Neural cell (in vitro differentiated cells): ENCODE data around the gene NOX1.

ENCODE experiments used
- EP300 ChIP-seq: fragments of 450-650 bp; conservative IDR thresholded peaks from 2 replicates; pipeline ENCODE4 v1.6.1; 2014; ENCODE audit warnings: antibody characterized with exemption, mild to moderate bottlenecking, moderate library complexity; ENCODE audit not compliant: poor library complexity, severe bottlenecking
- EZH2 ChIP-seq: fragments of 200-600, 300-800 bp; shearing (Covaris generic), sonication (generic); IDR thresholded peaks from 2 replicates; pipeline ENCODE4 v1.6.1; 2014; ENCODE audit warnings: antibody characterized with exemption, low read length, borderline replicate concordance, mild to moderate bottlenecking; ENCODE audit not compliant: insufficient read depth, poor library complexity, severe bottlenecking
- MXI1 ChIP-seq: fragments of 450-650 bp; conservative IDR thresholded peaks from 2 replicates; pipeline ENCODE4 v1.6.1; 2014; ENCODE audit warnings: antibody characterized with exemption, mild to moderate bottlenecking; ENCODE audit not compliant: poor library complexity, severe bottlenecking
- POLR2AphosphoS5 ChIP-seq: IDR thresholded peaks from 2 replicates; pipeline ENCODE4 v1.6.1; 2012
- RAD21 ChIP-seq: fragments of 450-650 bp; conservative IDR thresholded peaks from 2 replicates; pipeline ENCODE4 v1.6.1; 2014; ENCODE audit warnings: antibody characterized with exemption, mild to moderate bottlenecking, moderate library complexity
- SMC3 ChIP-seq: fragments of 450-650 bp; conservative IDR thresholded peaks from 2 replicates; pipeline ENCODE4 v1.6.1; 2014; ENCODE audit warnings: antibody characterized with exemption, mild to moderate bottlenecking, moderate library complexity; ENCODE audit not compliant: poor library complexity
- TAF1 ChIP-seq: IDR thresholded peaks from 2 replicates; pipeline ENCODE4 v1.6.1; 2012; ENCODE audit warnings: low read depth
- TF ChIP-seq, protein P1 (sequence below): fragments of 450-650 bp; IDR thresholded peaks from 2 replicates; pipeline ENCODE4 v1.5.1; 2014; ENCODE audit warnings: antibody characterized with exemption, mild to moderate bottlenecking, moderate library complexity; ENCODE audit not compliant: poor library complexity, severe bottlenecking
- TF ChIP-seq, protein P2 (sequence below): IDR thresholded peaks from 2 replicates; pipeline ENCODE4 v1.6.1; 2012; ENCODE audit warnings: borderline replicate concordance

DNA sequence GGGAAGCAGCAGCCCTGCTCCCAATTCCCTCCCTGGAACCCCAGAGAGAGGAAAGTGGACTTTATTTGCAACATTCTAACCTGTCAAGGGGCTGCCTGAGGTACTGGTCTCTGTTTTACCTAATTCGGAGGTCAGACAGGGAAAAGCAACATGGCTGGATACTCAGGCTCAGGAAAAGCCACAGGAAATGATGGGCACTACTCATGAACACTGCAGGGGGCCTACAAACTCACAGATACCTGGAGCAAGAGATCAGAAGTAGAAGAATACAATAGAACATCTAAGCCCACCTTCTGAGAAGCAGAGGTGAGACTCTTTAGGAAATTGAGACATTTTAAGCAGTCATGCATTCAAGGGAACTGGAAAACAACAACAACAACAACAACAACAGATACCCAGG is 69.4 kb downstream of the NOX1 start:
- TF ChIP-seq, protein P1, sequence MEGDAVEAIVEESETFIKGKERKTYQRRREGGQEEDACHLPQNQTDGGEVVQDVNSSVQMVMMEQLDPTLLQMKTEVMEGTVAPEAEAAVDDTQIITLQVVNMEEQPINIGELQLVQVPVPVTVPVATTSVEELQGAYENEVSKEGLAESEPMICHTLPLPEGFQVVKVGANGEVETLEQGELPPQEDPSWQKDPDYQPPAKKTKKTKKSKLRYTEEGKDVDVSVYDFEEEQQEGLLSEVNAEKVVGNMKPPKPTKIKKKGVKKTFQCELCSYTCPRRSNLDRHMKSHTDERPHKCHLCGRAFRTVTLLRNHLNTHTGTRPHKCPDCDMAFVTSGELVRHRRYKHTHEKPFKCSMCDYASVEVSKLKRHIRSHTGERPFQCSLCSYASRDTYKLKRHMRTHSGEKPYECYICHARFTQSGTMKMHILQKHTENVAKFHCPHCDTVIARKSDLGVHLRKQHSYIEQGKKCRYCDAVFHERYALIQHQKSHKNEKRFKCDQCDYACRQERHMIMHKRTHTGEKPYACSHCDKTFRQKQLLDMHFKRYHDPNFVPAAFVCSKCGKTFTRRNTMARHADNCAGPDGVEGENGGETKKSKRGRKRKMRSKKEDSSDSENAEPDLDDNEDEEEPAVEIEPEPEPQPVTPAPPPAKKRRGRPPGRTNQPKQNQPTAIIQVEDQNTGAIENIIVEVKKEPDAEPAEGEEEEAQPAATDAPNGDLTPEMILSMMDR = no peak
- TF ChIP-seq RAD21 = no peak
- TF ChIP-seq EP300 = no peak
- TF ChIP-seq, protein P2, sequence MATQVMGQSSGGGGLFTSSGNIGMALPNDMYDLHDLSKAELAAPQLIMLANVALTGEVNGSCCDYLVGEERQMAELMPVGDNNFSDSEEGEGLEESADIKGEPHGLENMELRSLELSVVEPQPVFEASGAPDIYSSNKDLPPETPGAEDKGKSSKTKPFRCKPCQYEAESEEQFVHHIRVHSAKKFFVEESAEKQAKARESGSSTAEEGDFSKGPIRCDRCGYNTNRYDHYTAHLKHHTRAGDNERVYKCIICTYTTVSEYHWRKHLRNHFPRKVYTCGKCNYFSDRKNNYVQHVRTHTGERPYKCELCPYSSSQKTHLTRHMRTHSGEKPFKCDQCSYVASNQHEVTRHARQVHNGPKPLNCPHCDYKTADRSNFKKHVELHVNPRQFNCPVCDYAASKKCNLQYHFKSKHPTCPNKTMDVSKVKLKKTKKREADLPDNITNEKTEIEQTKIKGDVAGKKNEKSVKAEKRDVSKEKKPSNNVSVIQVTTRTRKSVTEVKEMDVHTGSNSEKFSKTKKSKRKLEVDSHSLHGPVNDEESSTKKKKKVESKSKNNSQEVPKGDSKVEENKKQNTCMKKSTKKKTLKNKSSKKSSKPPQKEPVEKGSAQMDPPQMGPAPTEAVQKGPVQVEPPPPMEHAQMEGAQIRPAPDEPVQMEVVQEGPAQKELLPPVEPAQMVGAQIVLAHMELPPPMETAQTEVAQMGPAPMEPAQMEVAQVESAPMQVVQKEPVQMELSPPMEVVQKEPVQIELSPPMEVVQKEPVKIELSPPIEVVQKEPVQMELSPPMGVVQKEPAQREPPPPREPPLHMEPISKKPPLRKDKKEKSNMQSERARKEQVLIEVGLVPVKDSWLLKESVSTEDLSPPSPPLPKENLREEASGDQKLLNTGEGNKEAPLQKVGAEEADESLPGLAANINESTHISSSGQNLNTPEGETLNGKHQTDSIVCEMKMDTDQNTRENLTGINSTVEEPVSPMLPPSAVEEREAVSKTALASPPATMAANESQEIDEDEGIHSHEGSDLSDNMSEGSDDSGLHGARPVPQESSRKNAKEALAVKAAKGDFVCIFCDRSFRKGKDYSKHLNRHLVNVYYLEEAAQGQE = no peak
- no peak for TF ChIP-seq EZH2
- no peak for TF ChIP-seq MXI1
- TF ChIP-seq POLR2AphosphoS5 = no peak
- TF ChIP-seq TAF1 = no peak
- no peak for TF ChIP-seq SMC3
